HCT116 (cell line): ENCODE results near the gene CTDNEP1. TPM values are rescaled to one million over a fixed set of nuclear protein-coding genes. Genes with fewer than 3 reads are reported as not detected.

ENCODE experiments used
- ATAC-seq: fragments of 200-7000 bp; cut with Tn5 transposase; 2 replicates; pipeline ENCODE4 v1.9.1; 2020; ENCODE audit warnings: mild to moderate bottlenecking, moderate library complexity
- BruUV-seq: library from RNA; stranded (reverse); fragments of 400-500 nt; replicated peaks from 2 replicates; lab custom pipeline; 2021; lab: Mats Ljungman, UMichigan
- CTCF ChIA-PET: fragments of 300-600 bp; sonication (Branson Sonifier 250); formaldehyde crosslinking; loops from one replicate; lab custom pipeline; 2021; ENCODE audit warnings: antibody characterized with exemption; lab: Charles Lee
- POLR2A ChIA-PET: fragments of 300-600, 350-600 bp; sonication (Branson Sonifier 250); formaldehyde crosslinking; loops from one replicate; lab custom pipeline; 2021; ENCODE audit warnings: antibody characterized with exemption; lab: Charles Lee
- RAD21 ChIA-PET, 2 experiments: fragments of 300-600 bp; sonication (Branson Sonifier 250); formaldehyde crosslinking; loops; one replicate each; lab custom pipeline; 2023; ENCODE audit warnings: low total read pairs in 2 of 2; ENCODE audit not compliant: uncharacterized antibody in 2 of 2, unreplicated experiment in 2 of 2, low non-redundant PET in 1 of 2; lab: Charles Lee
- DNase-seq: peaks from one replicate; pipeline ENCODE4 v3.0.0-alpha.2; 2010; ENCODE audit warnings: low read depth, low spot score
- H2AFZ ChIP-seq: fragments of 200-600 bp; shearing (Covaris generic), sonication (generic); 2 replicates; pipeline ENCODE4 v1.6.1; 2017; ENCODE audit warnings: low read depth, mixed run types, mixed read lengths, antibody characterized with exemption, low read length; ENCODE audit not compliant: poor library complexity, severe bottlenecking
- H3K27ac ChIP-seq: 2 replicates; pipeline ENCODE4 v1.5.1; 2012; ENCODE audit warnings: low read depth, low read length
- H3K27me3 ChIP-seq: fragments of 200-600 bp; sonication (generic); 2 replicates; pipeline ENCODE4 v1.6.1; 2016; ENCODE audit warnings: mixed run types, low read length, mixed read lengths; ENCODE audit not compliant: insufficient read depth
- H3K36me3 ChIP-seq, 2 experiments: fragments of 200-500 bp in 1 of 2; fragments of 200-600 bp in 1 of 2; sonication (Bioruptor generic) in 1 of 2; sonication (generic) in 1 of 2; 2 replicates each; pipeline versions ENCODE4 v1.5.1 to v1.6.1; 2014 to 2016; ENCODE audit warnings: low read length in 2 of 2, inconsistent platforms in 1 of 2, mixed read lengths in 1 of 2, mixed run types in 1 of 2; ENCODE audit not compliant: insufficient read depth in 2 of 2, control insufficient read depth in 1 of 2
- H3K4me1 ChIP-seq, 2 experiments: fragments of 200-600 bp in 1 of 2; sonication (generic) in 1 of 2; 2 replicates each; pipeline versions ENCODE4 v1.5.1 to v1.6.1; 2012 to 2017; ENCODE audit warnings: low read length in 2 of 2, inconsistent platforms in 1 of 2, mild to moderate bottlenecking in 1 of 2, mixed read lengths in 1 of 2, mixed run types in 1 of 2, moderate library complexity in 1 of 2; ENCODE audit not compliant: insufficient read depth in 2 of 2, control insufficient read depth in 1 of 2
- H3K4me2 ChIP-seq: fragments of 200-600 bp; sonication (generic); 2 replicates; pipeline ENCODE4 v1.6.1; 2017; ENCODE audit warnings: mixed run types, low read length, mixed read lengths
- H3K4me3 ChIP-seq, 2 experiments: fragments of 200-600 bp in 1 of 2; sonication (generic) in 1 of 2; replicated peaks in 1 of 2; 2 replicates each; pipeline ENCODE4 v1.5.1; 2011 to 2016; ENCODE audit warnings: low read length in 2 of 2, control low read depth in 1 of 2, low read depth in 1 of 2, mild to moderate bottlenecking in 1 of 2, mixed read lengths in 1 of 2, mixed run types in 1 of 2
- H3K79me2 ChIP-seq: fragments of 200-600 bp; sonication (generic); 2 replicates; pipeline ENCODE4 v1.6.1; 2017; ENCODE audit warnings: mild to moderate bottlenecking, mixed run types, low read length, moderate library complexity, mixed read lengths; ENCODE audit not compliant: insufficient read depth
- H3K9ac ChIP-seq: fragments of 200-600 bp; sonication (generic); 2 replicates; pipeline ENCODE4 v1.6.1; 2016; ENCODE audit warnings: low read length, mixed read lengths
- H3K9me2 ChIP-seq: fragments of 200-600 bp; sonication (generic), shearing (Covaris generic); 2 replicates; pipeline ENCODE4 v1.6.1; 2017; ENCODE audit warnings: mixed run types, mild to moderate bottlenecking, moderate library complexity; ENCODE audit not compliant: insufficient read depth
- H3K9me3 ChIP-seq, 2 experiments: fragments of 200-500 bp in 1 of 2; fragments of 200-600 bp in 1 of 2; sonication (Bioruptor generic) in 1 of 2; sonication (generic) in 1 of 2; 2 replicates each; pipeline ENCODE4 v1.6.1; 2014 to 2017; ENCODE audit warnings: low read length in 2 of 2, mixed read lengths in 2 of 2, inconsistent platforms in 1 of 2, low read depth in 1 of 2, mild to moderate bottlenecking in 1 of 2, mixed run types in 1 of 2, moderate library complexity in 1 of 2; ENCODE audit not compliant: control insufficient read depth in 1 of 2, insufficient read depth in 1 of 2
- H4K20me1 ChIP-seq: fragments of 200-600 bp; sonication (generic), shearing (Covaris generic); 2 replicates; pipeline ENCODE4 v1.6.1; 2017; ENCODE audit warnings: mixed run types, mild to moderate bottlenecking, moderate library complexity; ENCODE audit not compliant: insufficient read depth
- ATF3 ChIP-seq: IDR thresholded peaks from 2 replicates; pipeline ENCODE4 v1.6.1; 2012
- CBX3 ChIP-seq: IDR thresholded peaks from 2 replicates; pipeline ENCODE4 v1.6.1; 2012; ENCODE audit warnings: low read depth
- CEBPB ChIP-seq: IDR thresholded peaks from 2 replicates; pipeline ENCODE4 v1.6.1; 2012; ENCODE audit warnings: low read depth
- EGR1 ChIP-seq: IDR thresholded peaks from 2 replicates; pipeline ENCODE4 v1.6.1; 2012; ENCODE audit warnings: low read depth
- EZH2 ChIP-seq: fragments of 200-600 bp; sonication (generic); IDR thresholded peaks from 2 replicates; pipeline ENCODE4 v1.6.1; 2017; ENCODE audit warnings: antibody characterized with exemption, mixed run types
- EZH2phosphoT487 ChIP-seq: fragments of 200-600 bp; IDR thresholded peaks from 2 replicates; pipeline ENCODE4 v1.6.1; 2018; ENCODE audit warnings: antibody characterized with exemption, borderline replicate concordance
- FOSL1 ChIP-seq: IDR thresholded peaks from 2 replicates; pipeline ENCODE4 v1.6.1; 2012; ENCODE audit warnings: low read depth
- MAX ChIP-seq: IDR thresholded peaks from 2 replicates; pipeline ENCODE4 v1.6.1; 2012
- POLR2A ChIP-seq: IDR thresholded peaks from 2 replicates; pipeline ENCODE4 v1.7.0; 2011; ENCODE audit warnings: borderline replicate concordance; ENCODE audit not compliant: insufficient read depth, insufficient read length; ENCODE audit errors: extremely low read depth
- POLR2AphosphoS5 ChIP-seq: IDR thresholded peaks from 2 replicates; pipeline ENCODE4 v1.6.1; 2011; ENCODE audit warnings: mild to moderate bottlenecking, low read depth, low read length, moderate library complexity
- RAD21 ChIP-seq: IDR thresholded peaks from 2 replicates; pipeline ENCODE4 v1.6.1; 2012; ENCODE audit warnings: low read depth, mild to moderate bottlenecking
- REST ChIP-seq: IDR thresholded peaks from 2 replicates; pipeline ENCODE4 v1.6.1; 2012; ENCODE audit warnings: low read depth
- SIN3A ChIP-seq: IDR thresholded peaks from 2 replicates; pipeline ENCODE4 v1.6.1; 2012; ENCODE audit warnings: low read depth
- SP1 ChIP-seq: IDR thresholded peaks from 2 replicates; pipeline ENCODE4 v1.6.1; 2012; ENCODE audit warnings: low read depth
- SRF ChIP-seq: IDR thresholded peaks from 2 replicates; pipeline ENCODE4 v1.6.1; 2012; ENCODE audit warnings: low read depth
- TCF7L2 ChIP-seq: IDR thresholded peaks from 2 replicates; pipeline ENCODE4 v1.7.0; 2011; ENCODE audit warnings: borderline replicate concordance, inconsistent platforms; ENCODE audit not compliant: insufficient read depth, insufficient read length; ENCODE audit errors: extremely low read depth
- ZFX ChIP-seq: fragments of 450-650 bp; IDR thresholded peaks from 2 replicates; pipeline ENCODE4 v1.6.1; 2017
- intact Hi-C: fragments of 100-400 bp; cut with micrococcal nuclease; formaldehyde crosslinking; loops from 2 replicates; pipeline ENCODE4 v1.10.0; 2022
- total RNA-seq: library from RNA; stranded (reverse); gene quantifications from one replicate; pipeline ENCODE4 v1.2.1, GENCODE V29; 2021; ENCODE audit not compliant: unreplicated experiment
- TF ChIP-seq, protein P1 (sequence below), 3 experiments: fragments of 200-600 bp in 1 of 3; sonication (generic) in 1 of 3; IDR thresholded peaks in 2 of 3; conservative IDR thresholded peaks in 1 of 3; 2 replicates each; pipeline ENCODE4 v1.5.1; 2012 to 2017; ENCODE audit warnings: low read depth in 2 of 3, low read length in 2 of 3, antibody characterized with exemption in 1 of 3, borderline replicate concordance in 1 of 3, control low read depth in 1 of 3, mild to moderate bottlenecking in 1 of 3, mixed read lengths in 1 of 3, mixed run types in 1 of 3, moderate library complexity in 1 of 3; ENCODE audit not compliant: insufficient read depth in 1 of 3
- TF ChIP-seq, protein P2 (sequence below): IDR thresholded peaks from 2 replicates; pipeline ENCODE4 v1.6.1; 2011; ENCODE audit warnings: mild to moderate bottlenecking, low read length, moderate library complexity; ENCODE audit not compliant: insufficient replicate concordance; ENCODE audit errors: extremely low read depth

Gene CTDNEP1
- total RNA-seq, 1 experiment from 2014 or later: 143 TPM

GRCh38 chr17:7237761-7238419 lies 13.6 kb downstream of the CTDNEP1 start:
- Histone ChIP-seq H3K27ac (peak overlapping the region; percentile 92), H3K4me3 (peak overlapping the region; percentile 97 to 99), H3K27me3 (no peaks in the 10 kb centered on the region), H3K9ac (peak overlapping the region; percentile 100), H4K20me1 (no peaks in the 10 kb centered on the region), H2AFZ (no peak overlapping the region), H3K4me2 (peak overlapping the region; percentile 82), H3K9me3 (no peaks in the 10 kb centered on the region), H3K36me3 (peaks cover 24 to 32% of the 10 kb centered on the region in 2 experiments), H3K9me2 (no peaks in the 10 kb centered on the region), H3K4me1 (peaks cover 44 to 63% of the 10 kb centered on the region in 2 experiments), H3K79me2 (peaks cover 72% of the 10 kb centered on the region)
- ChIA-PET RAD21 (interaction anchor here in 1 of 2 experiments (0.5 to 1.0 kb wide), 3 partner anchors 13 to 60 kb away, joined by 3 to 7 read pairs (median 4); no protein-coding TSS in a partner anchor), POLR2A (interaction anchor here (0.6 to 2.6 kb wide), 6 partner anchors 13 to 43 kb away, joined by 3 to 19 read pairs (median 5); partner anchors contain the start of genes ACADVL, CTDNEP1, DLG4 and SLC2A4), CTCF (interaction anchor here (0.7 to 3.0 kb wide), 3 partner anchors 18 to 64 kb away, joined by 3 to 16 read pairs (median 5); partner anchors contain the start of genes ACADVL and DLG4)
- BruUV-seq: no TSS peak
- DNase-seq (no peak), ATAC-seq (peak; percentile 33)
- intact Hi-C loops: no loop called here
- no peak for TF ChIP-seq SRF
- TF ChIP-seq, protein P1, sequence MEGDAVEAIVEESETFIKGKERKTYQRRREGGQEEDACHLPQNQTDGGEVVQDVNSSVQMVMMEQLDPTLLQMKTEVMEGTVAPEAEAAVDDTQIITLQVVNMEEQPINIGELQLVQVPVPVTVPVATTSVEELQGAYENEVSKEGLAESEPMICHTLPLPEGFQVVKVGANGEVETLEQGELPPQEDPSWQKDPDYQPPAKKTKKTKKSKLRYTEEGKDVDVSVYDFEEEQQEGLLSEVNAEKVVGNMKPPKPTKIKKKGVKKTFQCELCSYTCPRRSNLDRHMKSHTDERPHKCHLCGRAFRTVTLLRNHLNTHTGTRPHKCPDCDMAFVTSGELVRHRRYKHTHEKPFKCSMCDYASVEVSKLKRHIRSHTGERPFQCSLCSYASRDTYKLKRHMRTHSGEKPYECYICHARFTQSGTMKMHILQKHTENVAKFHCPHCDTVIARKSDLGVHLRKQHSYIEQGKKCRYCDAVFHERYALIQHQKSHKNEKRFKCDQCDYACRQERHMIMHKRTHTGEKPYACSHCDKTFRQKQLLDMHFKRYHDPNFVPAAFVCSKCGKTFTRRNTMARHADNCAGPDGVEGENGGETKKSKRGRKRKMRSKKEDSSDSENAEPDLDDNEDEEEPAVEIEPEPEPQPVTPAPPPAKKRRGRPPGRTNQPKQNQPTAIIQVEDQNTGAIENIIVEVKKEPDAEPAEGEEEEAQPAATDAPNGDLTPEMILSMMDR (IDR thresholded peaks at IDR 0.05 in 2 of 3, conservative IDR thresholded peaks at IDR 0.05 in 1 of 3; ENCODE audit: borderline replicate concordance in 1 of 3, insufficient read depth in 1 of 3, low read depth in 2 of 3, low read length in 2 of 3): no peak
- 0 out of 2 replicates have a peak, but pooled peaks have one; percentile 21 for TF ChIP-seq MAX
- no peak for TF ChIP-seq CBX3
- TF ChIP-seq REST: no peak
- no peak for TF ChIP-seq EZH2phosphoT487
- no peak for TF ChIP-seq CEBPB
- TF ChIP-seq SIN3A: no peak
- TF ChIP-seq FOSL1: no peak
- peak; percentile 36; the same call in 1 of the 2 replicates for TF ChIP-seq ZFX
- no peak for TF ChIP-seq POLR2A
- no peak for TF ChIP-seq EZH2
- TF ChIP-seq, protein P2, sequence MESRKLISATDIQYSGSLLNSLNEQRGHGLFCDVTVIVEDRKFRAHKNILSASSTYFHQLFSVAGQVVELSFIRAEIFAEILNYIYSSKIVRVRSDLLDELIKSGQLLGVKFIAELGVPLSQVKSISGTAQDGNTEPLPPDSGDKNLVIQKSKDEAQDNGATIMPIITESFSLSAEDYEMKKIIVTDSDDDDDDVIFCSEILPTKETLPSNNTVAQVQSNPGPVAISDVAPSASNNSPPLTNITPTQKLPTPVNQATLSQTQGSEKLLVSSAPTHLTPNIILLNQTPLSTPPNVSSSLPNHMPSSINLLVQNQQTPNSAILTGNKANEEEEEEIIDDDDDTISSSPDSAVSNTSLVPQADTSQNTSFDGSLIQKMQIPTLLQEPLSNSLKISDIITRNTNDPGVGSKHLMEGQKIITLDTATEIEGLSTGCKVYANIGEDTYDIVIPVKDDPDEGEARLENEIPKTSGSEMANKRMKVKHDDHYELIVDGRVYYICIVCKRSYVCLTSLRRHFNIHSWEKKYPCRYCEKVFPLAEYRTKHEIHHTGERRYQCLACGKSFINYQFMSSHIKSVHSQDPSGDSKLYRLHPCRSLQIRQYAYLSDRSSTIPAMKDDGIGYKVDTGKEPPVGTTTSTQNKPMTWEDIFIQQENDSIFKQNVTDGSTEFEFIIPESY: no peak
- peak; percentile 79 for TF ChIP-seq TCF7L2
- TF ChIP-seq POLR2AphosphoS5: peak; percentile 65
- no peak for TF ChIP-seq ATF3
- no peak for TF ChIP-seq SP1
- no peak for TF ChIP-seq RAD21
- no peak for TF ChIP-seq EGR1
